HG03280 (cell line): ENCODE data around the gene GALNT17.
"Not testable (repeated sequence)": the region's sequence is repeated elsewhere in the genome, so short reads cannot be mapped to it uniquely, and the experiment has no call there.

Source experiments
- ATAC-seq: cut with Tn5 transposase; IDR thresholded peaks from one replicate; pipeline ENCODE4 v1.9.1; 2021; ENCODE audit warnings: mild to moderate bottlenecking, moderate library complexity; ENCODE audit not compliant: unreplicated experiment

The GALNT17 gene

GRCh38 chr7:71604818-71605414 lies 473.0 kb downstream of the GALNT17 start:
- ATAC-seq = no peak

DNA sequence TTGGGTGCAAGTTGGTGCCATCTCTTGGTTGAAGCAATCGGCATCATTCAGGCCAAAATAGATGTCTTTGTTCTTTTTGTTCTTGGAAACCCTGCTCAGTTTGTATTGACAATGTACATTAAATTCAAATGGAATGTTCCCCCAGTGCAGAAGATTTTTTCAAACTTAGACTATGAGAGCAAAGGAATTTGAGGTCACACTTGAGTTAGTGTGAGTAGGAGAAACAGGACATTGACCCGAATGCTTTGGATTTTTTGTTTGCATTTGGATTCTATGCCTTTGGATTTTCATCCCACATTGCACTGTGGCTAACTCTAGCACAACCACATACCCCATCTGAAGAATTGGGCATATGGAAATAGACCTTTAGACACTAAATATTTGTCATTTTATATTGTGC lies 480.0 kb downstream of the GALNT17 start:
- ATAC-seq = no peak

- ATAC-seq = no peak
Measured at GRCh38 chr7:71612911-71613310, 481.0 kb downstream of the GALNT17 start.

- no peak for ATAC-seq
Measured at GRCh38 chr7:71613313-71613712, 481.4 kb downstream of the GALNT17 start.

DNA sequence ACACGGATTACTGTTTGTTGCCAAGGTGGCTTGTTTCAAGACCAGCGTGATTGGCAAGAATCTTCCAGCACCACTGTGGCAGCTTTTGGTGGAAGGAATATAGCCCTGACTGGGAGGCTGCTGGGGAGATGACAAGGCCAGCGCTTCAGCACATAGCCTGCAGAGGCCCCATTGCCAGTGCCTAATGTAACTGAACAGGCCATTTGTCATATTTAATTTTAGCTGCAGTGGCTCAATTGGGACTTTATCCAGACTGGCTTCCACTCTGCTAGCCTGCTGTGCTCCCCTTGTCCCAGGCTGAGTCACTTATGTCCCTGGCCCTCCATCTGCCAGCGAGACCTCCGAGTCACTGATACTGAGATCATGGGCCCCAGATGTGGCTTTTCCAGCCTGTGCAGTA lies 483.1 kb downstream of the GALNT17 start:
- no peak for ATAC-seq

- ATAC-seq = no peak
Measured at GRCh38 chr7:71616217-71616616, 484.3 kb downstream of the GALNT17 start.

GRCh38 chr7:71618278-71618677 lies 486.3 kb downstream of the GALNT17 start:
- ATAC-seq = no peak

DNA sequence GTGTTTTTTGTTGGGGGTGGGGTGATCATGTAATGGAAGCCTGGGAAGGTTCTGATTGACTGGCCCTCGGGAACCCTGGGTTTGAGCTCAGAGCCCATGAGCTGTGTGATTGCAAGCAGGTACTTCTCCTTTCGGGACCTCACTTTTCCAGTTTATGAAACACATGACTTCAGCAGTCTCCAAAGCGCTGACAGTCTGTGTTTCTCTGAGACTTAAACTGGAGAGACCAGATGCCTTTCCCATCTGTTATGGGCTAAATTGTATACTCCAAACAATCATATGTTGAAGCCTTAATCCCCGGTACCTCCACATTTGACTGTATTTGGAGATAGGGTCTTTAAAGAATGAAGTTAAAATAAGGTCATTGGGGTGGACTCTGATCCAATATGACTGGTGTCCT lies 493.6 kb downstream of the GALNT17 start:
- no peak for ATAC-seq

DNA sequence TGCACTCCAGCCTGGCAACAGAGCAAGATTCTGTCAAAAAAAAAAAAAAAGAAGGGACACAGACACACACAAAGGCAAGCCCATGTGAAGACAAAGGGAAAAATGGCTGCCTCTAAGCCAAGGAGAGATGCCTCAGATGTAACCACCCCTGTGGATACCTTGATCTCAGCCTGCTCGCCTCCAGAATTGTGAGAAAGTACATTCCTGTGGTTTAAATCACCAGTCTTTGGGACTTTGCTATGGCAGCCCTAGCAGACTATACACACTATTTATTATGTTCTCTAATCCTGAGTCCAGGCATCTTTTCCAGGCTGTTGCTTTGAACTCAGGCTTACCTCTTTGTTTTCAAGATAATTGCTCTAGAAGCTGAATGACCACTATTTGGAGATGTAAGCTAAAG lies 494.3 kb downstream of the GALNT17 start:
- no peak for ATAC-seq

DNA sequence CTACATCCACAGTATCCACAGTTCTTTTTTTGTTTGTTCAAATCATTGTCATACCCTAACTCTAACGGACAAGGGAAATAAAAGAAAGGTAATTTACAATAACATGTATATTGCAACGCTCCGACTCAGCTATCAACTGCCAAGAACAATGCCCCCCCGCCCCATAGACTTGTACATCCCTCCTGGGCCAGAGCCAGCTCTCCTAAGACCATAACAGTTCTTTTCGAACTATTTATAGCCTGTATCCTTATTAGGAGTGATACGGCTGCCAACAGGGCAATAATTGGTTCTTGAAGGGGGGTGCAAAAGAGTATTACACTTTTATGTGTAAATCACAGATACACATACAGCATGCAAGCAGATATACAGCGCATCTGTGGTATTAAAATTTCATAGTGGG lies 495.7 kb downstream of the GALNT17 start:
- no peak for ATAC-seq

DNA sequence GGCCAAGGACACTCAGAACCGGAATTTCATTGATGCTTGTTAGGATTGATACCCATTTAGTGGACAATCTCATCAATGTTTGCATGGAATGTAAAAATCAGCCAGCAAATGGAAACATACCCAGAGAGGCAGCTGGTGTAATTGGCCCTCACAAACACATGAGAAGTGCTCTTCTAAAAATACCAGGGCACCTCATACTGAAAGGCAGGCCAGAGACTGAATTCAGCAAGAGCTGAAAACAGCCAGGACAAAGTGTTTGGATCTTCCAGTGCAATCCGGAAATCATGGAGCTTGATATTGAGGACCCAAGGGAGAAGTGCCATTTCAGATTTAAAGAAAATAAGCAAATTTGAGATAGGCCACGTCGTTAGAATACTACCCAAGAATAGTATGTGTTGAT lies 498.6 kb downstream of the GALNT17 start:
- ATAC-seq = no peak

DNA sequence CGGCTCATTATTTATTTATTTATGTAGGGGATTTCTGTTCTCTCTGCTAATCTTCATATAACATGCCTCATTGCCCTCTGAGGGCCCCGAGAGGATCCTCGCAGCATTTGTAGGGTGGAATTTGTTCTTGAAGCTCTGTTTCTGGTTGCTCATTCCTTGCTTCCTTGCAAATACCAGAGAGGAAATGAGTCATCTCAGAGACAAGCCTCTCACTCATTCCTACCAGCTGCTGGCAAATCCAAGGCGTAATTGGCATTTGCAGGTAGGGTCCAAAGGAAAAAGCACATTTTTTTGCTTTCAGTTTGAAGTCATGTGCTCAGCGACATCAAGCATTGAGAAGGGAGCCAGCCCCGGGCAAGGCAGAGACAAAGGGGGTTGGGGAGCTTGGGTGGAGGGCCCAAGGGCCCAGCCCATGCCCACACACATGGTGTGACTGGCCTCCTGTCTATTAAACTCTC lies 501.6 kb downstream of the GALNT17 start:
- ATAC-seq = no peak

- not testable (repeated sequence) for ATAC-seq
Measured at GRCh38 chr7:71635849-71636248, 503.9 kb downstream of the GALNT17 start.

GRCh38 chr7:71636329-71636728 lies 504.4 kb downstream of the GALNT17 start:
- no peak for ATAC-seq

DNA sequence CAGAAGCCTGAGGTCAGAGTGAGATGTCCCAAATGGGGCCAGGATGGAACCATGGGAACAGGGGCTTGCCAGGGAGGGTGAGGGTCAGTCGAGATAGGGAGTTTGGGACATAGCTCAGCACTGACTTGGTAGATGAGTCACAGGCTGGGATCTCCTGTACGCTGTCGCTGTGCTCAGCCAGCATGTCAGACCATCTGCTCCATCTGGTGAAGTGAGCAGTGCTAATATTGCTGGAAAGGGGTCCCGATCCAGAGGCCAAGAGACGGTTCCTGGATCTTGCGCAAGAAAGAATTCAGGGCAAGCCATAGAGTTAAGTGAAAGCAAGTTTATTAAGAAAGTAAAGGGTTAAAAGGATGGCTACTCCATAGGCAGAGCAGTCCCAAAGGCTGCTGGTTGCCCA lies 505.6 kb downstream of the GALNT17 start:
- ATAC-seq = no peak

GRCh38 chr7:71638108-71638507 lies 506.2 kb downstream of the GALNT17 start:
- no peak for ATAC-seq

- ATAC-seq = no peak
Measured at GRCh38 chr7:71639382-71640085, 507.6 kb downstream of the GALNT17 start.

DNA sequence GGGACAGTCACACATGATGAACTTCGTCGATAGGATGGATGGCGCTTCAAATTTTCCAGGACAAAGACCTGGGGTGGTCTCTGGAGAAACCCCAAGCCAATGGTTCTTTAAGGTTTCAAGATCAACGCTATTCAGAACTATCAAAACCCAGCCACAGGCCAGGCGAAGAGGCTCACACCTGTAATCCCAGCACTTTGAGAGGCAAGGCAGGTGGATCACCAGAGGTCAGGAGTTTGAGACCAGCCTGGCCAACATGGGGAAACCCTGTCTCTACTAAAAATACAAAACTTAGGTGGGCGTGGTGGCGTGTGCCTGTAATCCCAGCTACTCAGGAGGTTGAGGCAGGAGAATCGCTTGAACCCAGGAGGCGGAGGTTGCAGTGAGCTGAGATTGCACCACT lies 511.1 kb downstream of the GALNT17 start:
- ATAC-seq = not testable (repeated sequence)

DNA sequence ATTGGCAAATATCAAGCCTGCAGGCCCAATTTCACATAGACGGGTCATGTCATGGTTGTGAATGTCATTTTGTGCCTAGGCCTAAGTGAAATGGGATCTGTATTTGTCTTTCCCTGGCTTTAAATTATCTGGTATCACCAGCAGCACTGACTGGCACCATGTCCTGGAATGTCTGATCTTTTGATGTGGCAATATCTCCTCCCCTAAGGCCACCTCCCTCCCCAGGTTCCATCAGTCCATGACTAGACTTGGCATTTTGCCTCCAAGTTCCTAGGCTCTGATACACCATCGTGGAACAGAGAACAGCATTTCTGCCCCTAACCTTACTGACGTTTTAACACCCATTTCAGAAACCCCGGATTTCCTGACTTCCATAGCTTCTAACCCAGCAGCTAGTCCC lies 513.9 kb downstream of the GALNT17 start:
- ATAC-seq = no peak

DNA sequence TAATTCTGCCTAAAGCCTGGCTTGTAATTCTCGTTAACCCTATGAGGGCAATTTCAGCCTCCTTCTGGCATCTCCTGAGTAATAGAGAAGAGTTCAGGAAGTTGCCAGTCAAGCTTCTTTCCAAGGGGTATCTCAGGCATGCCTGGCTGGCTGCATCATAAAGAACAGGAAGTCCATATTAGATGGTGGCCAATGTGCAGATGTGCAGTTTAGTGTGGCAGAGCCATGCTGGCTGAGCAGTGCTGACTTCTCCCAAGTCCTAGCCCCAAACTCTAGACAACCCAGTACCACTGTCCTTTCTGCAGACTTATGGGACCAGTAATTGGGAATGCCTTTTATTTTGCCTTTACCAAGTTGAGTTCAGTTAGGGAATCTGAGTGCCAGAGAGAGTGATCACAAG lies 517.9 kb downstream of the GALNT17 start:
- ATAC-seq = no peak

- ATAC-seq = no peak
Measured at GRCh38 chr7:71650653-71651337, 518.9 kb downstream of the GALNT17 start.

GRCh38 chr7:71652510-71652909 lies 520.6 kb downstream of the GALNT17 start:
- no peak for ATAC-seq
